HepG2 (cell line): ENCODE data around the gene IKZF4. TPM values are rescaled to one million over a fixed set of nuclear protein-coding genes. Genes with fewer than 3 reads are reported as not detected.
A peak's percentile ranks its signal among the peaks of the same experiment; 100 is the strongest.

Source experiments
- ATAC-seq: fragments of 200-7000 bp; cut with Tn5 transposase; 3 replicates; pipeline ENCODE4 v1.9.1; 2020; ENCODE audit warnings: mild to moderate bottlenecking, moderate library complexity
- BruUV-seq: library from RNA; stranded (reverse); fragments of 400-500 nt; replicated peaks from 2 replicates; lab custom pipeline; 2021; lab: Mats Ljungman, UMichigan
- CTCF ChIA-PET: fragments of 300-600 bp; formaldehyde crosslinking; extraction: SDS; loops from one replicate; lab custom pipeline; 2021; ENCODE audit warnings: low total read pairs, inconsistent platforms, low intra/inter-chr PET ratio; lab: Yijun Ruan, JAX
- POLR2A ChIA-PET: fragments of 350-600 bp; sonication (Branson Sonifier 250); formaldehyde crosslinking; loops from one replicate; lab custom pipeline; 2020; ENCODE audit warnings: antibody characterized with exemption, inconsistent platforms; lab: Yijun Ruan, JAX
- DNase-seq: peaks from one replicate; pipeline ENCODE4 v3.0.0-alpha.2; 2015; ENCODE audit warnings: low spot score
- FAIRE-seq: peaks from 3 replicates; lab custom pipeline; 2011; peaks lifted over from hg19 to GRCh38; lab: Jason Lieb, UNC
- H2AFZ ChIP-seq: one replicate; pipeline ENCODE4 v1.6.1; 2011; ENCODE audit warnings: low read length, inconsistent platforms
- H3K27ac ChIP-seq: fragments of 300-600 bp; 3 replicates; pipeline ENCODE4 v1.8.0; 2011; ENCODE audit warnings: mixed run types, mild to moderate bottlenecking, mixed read lengths, low read length, inconsistent platforms; ENCODE audit not compliant: insufficient read depth; ENCODE audit errors: extremely low read length
- H3K27me3 ChIP-seq, 2 experiments: fragments of 200-600 bp in 1 of 2; 2 replicates in 1 of 2; 3 replicates in 1 of 2; pipeline versions ENCODE4 v1.6.0 to v1.8.0; 2011; ENCODE audit warnings: low read length in 2 of 2, mild to moderate bottlenecking in 2 of 2, moderate library complexity in 2 of 2, inconsistent platforms in 1 of 2; ENCODE audit not compliant: insufficient read depth in 2 of 2, control insufficient read depth in 1 of 2
- H3K36me3 ChIP-seq, 2 experiments: fragments of 200-600 bp in 1 of 2; replicated peaks in 1 of 2; 2 replicates in 1 of 2; 3 replicates in 1 of 2; pipeline versions ENCODE4 v1.5.1 to v1.8.0; 2011; ENCODE audit warnings: low read length in 2 of 2, inconsistent platforms in 1 of 2; ENCODE audit not compliant: insufficient read depth in 2 of 2, control insufficient read depth in 1 of 2
- H3K4me1 ChIP-seq: 2 replicates; pipeline ENCODE4 v1.5.1; 2012; ENCODE audit warnings: low read length, inconsistent platforms; ENCODE audit not compliant: insufficient read depth
- H3K4me2 ChIP-seq: 2 replicates; pipeline ENCODE4 v1.6.0; 2011; ENCODE audit warnings: low read depth, low read length, inconsistent platforms
- H3K4me3 ChIP-seq, 3 experiments: fragments of 200-600 bp in 1 of 3; sonication (generic), shearing (Covaris generic) in 1 of 3; replicated peaks in 1 of 3; 2 replicates each; pipeline ENCODE4 v1.5.1; 2011 to 2016; ENCODE audit warnings: low read length in 3 of 3, inconsistent platforms in 2 of 3, low read depth in 2 of 3, mild to moderate bottlenecking in 2 of 3, control low read depth in 1 of 3, mixed read lengths in 1 of 3; ENCODE audit not compliant: insufficient read depth in 1 of 3
- H3K79me2 ChIP-seq: one replicate; pipeline ENCODE4 v1.6.1; 2011; ENCODE audit warnings: low read length, inconsistent platforms; ENCODE audit not compliant: insufficient read depth
- H3K9ac ChIP-seq: 2 replicates; pipeline ENCODE4 v1.6.0; 2011; ENCODE audit warnings: mild to moderate bottlenecking, low read depth, low read length, inconsistent platforms; ENCODE audit not compliant: insufficient read depth
- H3K9me3 ChIP-seq: 2 replicates; pipeline ENCODE4 v1.5.1; 2012; ENCODE audit warnings: mild to moderate bottlenecking, low read length
- H4K20me1 ChIP-seq: 2 replicates; pipeline ENCODE4 v1.6.0; 2011; ENCODE audit warnings: inconsistent platforms, mild to moderate bottlenecking, low read length, moderate library complexity; ENCODE audit not compliant: insufficient read depth
- CAMTA2 ChIP-seq: sonication (generic); formaldehyde crosslinking; IDR thresholded peaks from 2 replicates; pipeline ENCODE4 v1.4.0; 2020; ENCODE audit warnings: mild to moderate bottlenecking, missing genetic modification reagents, borderline replicate concordance
- HNF4A ChIP-seq: sonication (generic); formaldehyde crosslinking; IDR thresholded peaks from 2 replicates; pipeline ENCODE4 v1.4.0; 2020; ENCODE audit warnings: missing genetic modification reagents
- HNRNPLL ChIP-seq: fragments of 200-400 bp; formaldehyde crosslinking; IDR thresholded peaks from 2 replicates; pipeline ENCODE4 v1.6.1; 2017; ENCODE audit warnings: mild to moderate bottlenecking, low read depth, low read length; ENCODE audit not compliant: poor library complexity, severe bottlenecking
- IKZF5 ChIP-seq: IDR thresholded peaks from 2 replicates; pipeline ENCODE4 v1.6.1; 2018; ENCODE audit warnings: missing genetic modification reagents, mild to moderate bottlenecking, missing compliant biosample characterization
- MAX ChIP-seq: IDR thresholded peaks from 2 replicates; pipeline ENCODE4 v1.6.1; 2012; ENCODE audit warnings: inconsistent platforms
- MXD3 ChIP-seq: IDR thresholded peaks from 2 replicates; pipeline ENCODE4 v1.6.1; 2016; ENCODE audit warnings: mild to moderate bottlenecking, missing biosample characterization, missing genetic modification reagents
- PITX1 ChIP-seq: sonication (generic); formaldehyde crosslinking; IDR thresholded peaks from 2 replicates; pipeline ENCODE4 v1.5.1; 2020; ENCODE audit warnings: mild to moderate bottlenecking, missing genetic modification reagents
- THAP8 ChIP-seq: sonication (generic); formaldehyde crosslinking; IDR thresholded peaks from 2 replicates; pipeline ENCODE4 v1.5.1; 2020; ENCODE audit warnings: missing genetic modification reagents, mild to moderate bottlenecking, borderline replicate concordance
- ZC3H13 ChIP-seq: sonication (generic); formaldehyde crosslinking; IDR thresholded peaks from 2 replicates; pipeline ENCODE4 v1.8.1; 2023; ENCODE audit warnings: mild to moderate bottlenecking, missing genetic modification reagents, moderate library complexity
- ZNF646 ChIP-seq: sonication (generic); formaldehyde crosslinking; IDR thresholded peaks from 2 replicates; pipeline ENCODE4 v1.9.0; 2021; ENCODE audit warnings: mild to moderate bottlenecking, missing genetic modification reagents
- ZNF7 ChIP-seq: IDR thresholded peaks from 2 replicates; pipeline ENCODE4 v1.6.1; 2016; ENCODE audit warnings: missing biosample characterization, missing genetic modification reagents
- WGBS: methylation state at CpG from one replicate; pipeline ENCODE4 v1.1.6; 2017; ENCODE audit warnings: low lambda C conversion rate; 5-methylcytosine and 5-hydroxymethylcytosine counted together
- in situ Hi-C: cut with HindIII; loops from 2 replicates; pipeline ENCODE4 v1.10.0; 2017; ENCODE audit warnings: low pct_unique_long_range_greater_than_20kb; ENCODE audit not compliant: extremely low pct_ligation_motif_present
- intact Hi-C: fragments of 100-400 bp; cut with micrococcal nuclease; formaldehyde crosslinking; loops from one replicate; pipeline ENCODE4 v1.10.0; 2022; ENCODE audit not compliant: unreplicated experiment
- polyA plus RNA-seq, 8 experiments: library from polyadenylated mRNA; depleted of rRNA in 3 of 8; stranded (reverse) in 7 of 8; unstranded in 1 of 8; fragments of >200 nt; fragmentation: Illumina TruSeq in 4 of 8; extraction: Trizol in 4 of 8; gene quantifications; 2 replicates each; pipeline versions ENCODE4 v1.2.1 to v1.2.3, GENCODE V29; 2011 to 2016; ENCODE audit warnings: low read depth in 4 of 8, missing spikeins in 1 of 8, mixed read lengths in 1 of 8; ENCODE audit not compliant: insufficient read depth in 1 of 8
- total RNA-seq, 5 experiments: library from RNA; depleted of rRNA; stranded (reverse); fragments of >200 nt; fragmentation: Illumina TruSeq; extraction: Trizol; gene quantifications; 2 replicates each; pipeline ENCODE4 v1.2.3, GENCODE V29; 2016; ENCODE audit warnings: low read depth in 1 of 5

IKZF4 gene
- total and polyA plus RNA-seq, 2 of the 13 experiments (the other 11 are each of a cell fraction or from before 2014, with no cell fraction given) = 0.58 to 2.2 TPM

GRCh38 chr12:55973599-55974307, 47.1 kb upstream of the IKZF4 start, which contains the start of gene RAB5B:
TSS of gene RAB5B (plus strand) at chr12:55974078. CDS start at chr12:55986961, 12,883 bp downstream.
- DNase-seq = peak; percentile 100
- H3K36me3 ChIP-seq = peaks cover 2 to 16% of the 10 kb centered on the region in 2 experiments; a peak in 4 of 5 replicates
- no peaks in the 10 kb centered on the region for H3K9me3 ChIP-seq
- ChIA-PET POLR2A (interaction anchor here (0.6 to 3.2 kb wide), 39 partner anchors 10 to 387 kb away, joined by 3 to 60 read pairs (median 6); partner anchors contain the start of genes BLOC1S1, CD63, DNAJC14 and ERBB3), CTCF (interaction anchor here (1.5 kb wide), 1 partner anchor 18 kb away, joined by 4 read pairs; no protein-coding TSS in a partner anchor)
- H3K4me2 ChIP-seq = peak within 1 kb of the TSS; percentile 86
- H3K9ac ChIP-seq = peak within 1 kb of the TSS; percentile 94
- intact Hi-C loops (no loop called here), in situ Hi-C loops (loop anchor here (10.0 kb wide), 1 partner anchor 61 kb away; no protein-coding TSS in a partner anchor)
- no peak within 1 kb of the TSS for H2AFZ ChIP-seq
- H3K27ac ChIP-seq = peak within 1 kb of the TSS; percentile 82
- peaks cover 31% of the 10 kb centered on the region for H3K79me2 ChIP-seq
- H3K27me3 ChIP-seq = no peaks in the 10 kb centered on the region
- WGBS = 0% methylated on average over 19 of the region's 39 CpGs
- BruUV-seq = no TSS peak
- H4K20me1 ChIP-seq = no peaks in the 10 kb centered on the region
- H3K4me1 ChIP-seq = peaks cover 44% of the 10 kb centered on the region
- H3K4me3 ChIP-seq = peak within 1 kb of the TSS; percentile 90 to 99 (median 96)
- peak; percentile 95 for ATAC-seq
- FAIRE-seq = peak; percentile 100
- TF ChIP-seq HNRNPLL (peak; percentile 51), IKZF5 (CRISPR knock-in tag) (peak; percentile 69; the same call in 1 of the 2 replicates), MXD3 (peak; percentile 79; the same call in 1 of the 2 replicates), THAP8 (CRISPR knock-in tag) (no peak; the same call in 1 of the 2 replicates), HNF4A (CRISPR knock-in tag) (peak; percentile 47; the same call in 1 of the 2 replicates), ZNF7 (CRISPR knock-in tag) (peak; percentile 31; the same call in 1 of the 2 replicates), CAMTA2 (peak; percentile 52; the same call in 1 of the 2 replicates), PITX1 (CRISPR knock-in tag) (peak; percentile 75), ZNF646 (no peak), ZC3H13 (CRISPR knock-in tag) (no peak), MAX (peak; percentile 66; the same call in 1 of the 2 replicates)
